GM18498 (cell line): ENCODE data around the gene FBLN1.
"Not testable (repeated sequence)": the region's sequence is repeated elsewhere in the genome, so short reads cannot be mapped to it uniquely, and the experiment has no call there.

Source experiments
- ATAC-seq: cut with Tn5 transposase; IDR thresholded peaks from one replicate; pipeline ENCODE4 v1.9.1; 2021; ENCODE audit warnings: mild to moderate bottlenecking, moderate library complexity; ENCODE audit not compliant: unreplicated experiment

The FBLN1 gene

GRCh38 chr22:45544588-45545170, 42.0 kb downstream of the FBLN1 start:
- ATAC-seq: no peak

- no peak for ATAC-seq
Observed at GRCh38 chr22:45546333-45547015, 43.8 kb downstream of the FBLN1 start.

DNA sequence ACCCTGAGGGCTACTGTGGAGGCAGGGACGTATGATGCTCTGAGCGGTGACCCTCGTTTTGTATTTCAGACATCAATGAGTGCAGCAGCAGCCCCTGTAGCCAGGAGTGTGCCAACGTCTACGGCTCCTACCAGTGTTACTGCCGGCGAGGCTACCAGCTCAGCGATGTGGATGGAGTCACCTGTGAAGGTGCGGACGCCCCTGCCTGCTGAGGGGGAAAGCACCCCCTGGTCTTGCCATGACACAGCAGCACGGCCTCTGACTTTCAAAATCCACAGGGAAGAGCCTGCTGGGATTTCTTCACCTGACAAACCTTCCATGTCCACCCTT, 44.3 kb downstream of the FBLN1 start:
- no peak for ATAC-seq

GRCh38 chr22:45547731-45548130, 45.0 kb downstream of the FBLN1 start:
- ATAC-seq: no peak

GRCh38 chr22:45548247-45548840, 45.7 kb downstream of the FBLN1 start:
- no peak for ATAC-seq

GRCh38 chr22:45548991-45549761, 46.5 kb downstream of the FBLN1 start:
- ATAC-seq: no peak

GRCh38 chr22:45549762-45550378, 47.2 kb downstream of the FBLN1 start:
- ATAC-seq: no peak

DNA sequence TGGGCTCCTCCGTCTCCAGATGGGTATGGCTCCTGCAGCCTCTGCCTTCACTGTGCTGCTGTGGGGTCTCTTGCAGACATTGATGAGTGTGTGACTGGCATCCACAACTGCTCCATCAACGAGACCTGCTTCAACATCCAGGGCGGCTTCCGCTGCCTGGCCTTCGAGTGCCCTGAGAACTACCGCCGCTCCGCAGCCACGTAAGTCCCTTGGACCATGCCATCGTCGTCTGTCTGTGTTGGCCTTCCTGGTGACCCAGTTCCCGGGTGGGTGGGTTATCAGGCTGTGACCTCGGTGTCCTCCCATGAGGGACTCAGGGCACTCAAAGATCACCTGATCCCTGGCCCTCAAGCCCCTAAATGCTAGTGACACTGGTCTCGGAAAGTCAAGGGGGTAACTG, 47.7 kb downstream of the FBLN1 start:
- ATAC-seq: no peak

- no peak for ATAC-seq
Observed at GRCh38 chr22:45550891-45551290, 48.2 kb downstream of the FBLN1 start.

- no peak for ATAC-seq
Observed at GRCh38 chr22:45551310-45552016, 48.8 kb downstream of the FBLN1 start.

DNA sequence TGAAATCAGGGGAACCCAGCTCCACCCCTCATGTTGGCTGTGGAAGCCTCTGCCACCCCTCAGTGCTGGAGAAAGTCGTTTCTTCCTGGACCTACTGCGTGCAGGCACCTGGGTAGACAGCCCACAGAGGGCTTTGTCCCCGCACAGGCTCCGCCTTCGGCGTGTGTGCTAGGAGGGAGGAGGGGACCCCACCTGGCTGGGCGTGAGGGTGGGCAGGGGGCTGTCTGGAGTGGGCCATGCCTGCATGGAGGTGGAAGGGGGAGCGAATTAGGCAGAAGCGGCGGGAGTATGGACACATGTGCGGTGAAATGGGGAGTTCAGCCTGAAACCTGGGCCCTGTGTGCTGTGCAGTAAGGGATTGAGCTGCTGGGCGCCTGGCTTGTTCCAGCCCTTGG, 49.3 kb downstream of the FBLN1 start:
- ATAC-seq: no peak

DNA sequence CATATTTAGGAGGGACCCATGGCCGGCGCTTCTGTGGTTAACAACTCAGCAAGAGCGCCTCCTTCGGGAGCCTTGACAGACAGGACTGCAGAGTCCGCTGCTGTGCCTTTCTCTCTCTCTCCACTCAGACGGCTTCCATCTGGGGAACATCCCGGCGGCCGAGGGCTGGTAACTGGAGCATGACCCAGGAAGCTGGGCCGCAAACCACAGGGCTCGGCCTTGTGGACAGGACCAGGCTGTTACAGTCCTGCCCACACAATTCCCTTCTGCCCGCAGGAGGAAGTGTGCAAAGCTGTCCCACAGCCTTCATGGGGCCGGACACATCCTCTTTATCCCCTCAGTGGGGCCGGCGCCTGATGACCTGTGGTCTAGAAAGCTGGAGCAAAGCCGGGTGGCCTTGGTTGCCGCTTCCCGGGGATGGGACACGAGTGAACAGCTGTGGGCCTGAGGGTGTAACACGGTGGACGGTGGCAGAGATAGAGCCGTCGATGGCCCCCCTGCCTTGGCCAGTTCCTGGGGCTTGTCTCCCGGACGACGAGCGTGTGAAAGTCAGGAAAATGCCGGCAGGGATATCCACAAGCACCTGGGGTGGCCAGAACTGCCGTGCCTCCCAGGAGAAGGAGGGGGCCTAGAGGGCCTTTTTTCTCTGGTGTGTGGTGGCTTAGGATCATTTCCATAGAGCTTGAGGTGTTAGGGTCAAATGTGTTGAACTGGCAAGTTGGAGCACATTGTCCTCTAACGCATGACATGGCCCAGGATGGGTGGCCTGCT, 50.1 kb downstream of the FBLN1 start:
- no peak for ATAC-seq

GRCh38 chr22:45553351-45554039, 50.8 kb downstream of the FBLN1 start:
- no peak for ATAC-seq

DNA sequence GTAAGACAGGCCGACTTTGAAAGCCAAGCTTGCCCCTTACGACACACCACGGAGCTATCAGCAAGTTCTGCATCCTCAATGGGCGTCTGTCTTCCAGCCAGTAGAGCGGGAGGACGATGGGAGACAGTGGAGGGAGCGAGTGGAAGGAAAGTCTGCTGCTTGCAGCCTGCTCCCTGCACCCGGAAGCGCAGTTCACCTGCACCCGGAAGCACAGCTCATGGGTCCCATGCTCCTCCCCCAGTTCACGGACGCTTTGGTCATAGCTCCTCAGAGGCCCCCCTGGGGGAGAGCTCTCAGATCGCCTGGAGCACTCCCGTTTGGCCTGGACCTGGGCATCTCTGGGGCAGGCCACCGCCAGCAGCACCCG, 51.3 kb downstream of the FBLN1 start:
- no peak for ATAC-seq

DNA sequence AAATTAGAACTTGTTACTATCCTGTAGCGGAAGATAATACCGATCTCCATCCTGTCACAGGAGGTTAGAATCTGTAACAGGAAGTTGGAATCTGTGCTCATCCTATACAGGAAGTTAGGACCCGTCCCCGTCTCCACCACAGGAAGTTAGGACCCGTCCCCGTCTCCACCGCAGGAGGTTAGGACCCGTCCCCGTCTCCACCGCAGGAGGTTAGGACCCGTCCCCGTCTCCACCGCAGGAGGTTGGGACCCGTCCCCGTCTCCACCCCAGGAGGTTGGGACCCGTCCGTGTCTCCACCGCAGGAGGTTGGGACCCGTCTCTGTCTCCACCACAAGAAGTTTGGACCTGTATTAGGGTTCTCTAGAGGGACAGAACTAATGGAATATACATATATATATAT, 52.2 kb downstream of the FBLN1 start:
- ATAC-seq: no peak

GRCh38 chr22:45557926-45558325, 55.2 kb downstream of the FBLN1 start:
- ATAC-seq: not testable (repeated sequence)

DNA sequence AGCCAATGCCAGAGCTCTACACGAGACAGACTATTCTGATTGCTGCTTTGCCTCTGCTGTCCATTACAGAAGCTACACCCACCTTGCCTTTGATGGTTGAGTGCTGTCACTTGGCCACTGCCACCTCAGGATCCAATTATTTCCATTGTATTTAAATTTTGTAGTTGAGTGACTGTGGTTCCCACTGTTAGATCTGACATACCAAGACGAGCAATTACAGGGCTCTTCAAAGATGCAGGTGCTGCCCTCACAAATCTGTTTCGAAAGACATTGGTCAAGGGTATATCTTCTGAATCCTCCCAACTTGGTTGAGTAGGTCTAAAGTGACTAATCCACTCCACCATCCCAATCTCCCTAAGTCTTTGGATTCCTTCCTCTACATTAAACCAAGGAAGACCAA, 57.4 kb downstream of the FBLN1 start:
- not testable (repeated sequence) for ATAC-seq

- ATAC-seq: not testable (repeated sequence)
Observed at GRCh38 chr22:45560761-45561160, 58.1 kb downstream of the FBLN1 start.

DNA sequence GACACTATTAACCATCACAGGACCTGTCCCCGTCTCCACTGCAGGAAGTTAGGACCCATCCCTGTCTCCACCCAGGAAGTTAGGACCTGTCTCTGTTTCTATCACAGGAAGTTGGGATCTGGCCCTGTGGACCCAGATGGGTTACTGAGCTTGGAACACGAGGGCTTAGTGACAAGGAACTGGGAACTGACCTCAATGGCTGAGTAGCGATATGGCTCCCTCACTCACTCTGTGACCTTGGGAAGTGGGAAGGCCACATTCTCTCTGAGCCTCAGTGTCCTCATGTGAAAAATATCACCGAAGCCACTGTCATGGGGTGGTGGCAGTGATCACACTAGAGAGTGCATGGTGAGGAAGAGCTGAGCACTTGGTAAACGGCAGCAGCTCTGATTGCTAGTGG, 59.4 kb downstream of the FBLN1 start:
- ATAC-seq: no peak
